ENCODE data around the gene IMMP1L.

The IMMP1L gene

GRCh38 chr11:31480930-31481329 lies 28.5 kb downstream of the IMMP1L start:
- DNase-seq (ENCODE audit: extremely low spot score) = no peak
- no peak for TF ChIP-seq HDGF (IDR thresholded peaks at IDR 0.05; ENCODE audit: borderline replicate concordance)
- TF ChIP-seq SP1 (IDR thresholded peaks at IDR 0.05) = no peak
- no peak for TF ChIP-seq ZNF384 (IDR thresholded peaks at IDR 0.05)
- TF ChIP-seq ARNT (IDR thresholded peaks at IDR 0.05) = no peak
- TF ChIP-seq L3MBTL2 (conservative IDR thresholded peaks at IDR 0.05) = no peak
- TF ChIP-seq, protein P1, sequence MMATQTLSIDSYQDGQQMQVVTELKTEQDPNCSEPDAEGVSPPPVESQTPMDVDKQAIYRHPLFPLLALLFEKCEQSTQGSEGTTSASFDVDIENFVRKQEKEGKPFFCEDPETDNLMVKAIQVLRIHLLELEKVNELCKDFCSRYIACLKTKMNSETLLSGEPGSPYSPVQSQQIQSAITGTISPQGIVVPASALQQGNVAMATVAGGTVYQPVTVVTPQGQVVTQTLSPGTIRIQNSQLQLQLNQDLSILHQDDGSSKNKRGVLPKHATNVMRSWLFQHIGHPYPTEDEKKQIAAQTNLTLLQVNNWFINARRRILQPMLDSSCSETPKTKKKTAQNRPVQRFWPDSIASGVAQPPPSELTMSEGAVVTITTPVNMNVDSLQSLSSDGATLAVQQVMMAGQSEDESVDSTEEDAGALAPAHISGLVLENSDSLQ (IDR thresholded peaks at IDR 0.05) = no peak
- no peak for TF ChIP-seq NFRKB (IDR thresholded peaks at IDR 0.05)
- TF ChIP-seq ELF4 (IDR thresholded peaks at IDR 0.05) = no peak
- TF ChIP-seq LEF1 (IDR thresholded peaks at IDR 0.05; ENCODE audit: borderline replicate concordance) = no peak
- TF ChIP-seq TARDBP (IDR thresholded peaks at IDR 0.05) = no peak
- no peak for TF ChIP-seq CTBP1 (IDR thresholded peaks at IDR 0.05; ENCODE audit: borderline replicate concordance)
- TF ChIP-seq SUZ12 (IDR thresholded peaks at IDR 0.05) = no peak
- no peak for TF ChIP-seq FOXK2 (IDR thresholded peaks at IDR 0.05)
- TF ChIP-seq FOXM1 (IDR thresholded peaks at IDR 0.05; ENCODE audit: borderline replicate concordance) = no peak
- ChIA-PET POLR2A (no interaction called here), CTCF (no interaction called here)

DNA sequence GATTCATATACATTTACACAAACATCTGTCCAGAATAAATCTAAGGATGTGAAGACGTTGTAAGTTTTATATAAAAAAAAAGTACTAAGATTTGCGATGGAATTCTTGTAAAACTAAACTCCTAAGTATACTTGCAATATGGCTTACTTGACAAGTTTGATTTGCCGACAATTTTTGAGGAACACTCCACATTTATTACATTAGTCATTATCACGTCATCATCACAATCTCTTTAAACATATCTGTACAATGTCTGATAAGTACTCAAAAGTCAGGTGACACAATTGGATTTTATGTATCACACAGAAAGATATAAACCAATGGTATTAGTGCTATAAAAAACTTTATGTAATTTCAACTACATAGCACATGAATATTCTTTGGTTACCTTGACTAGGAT lies 30.4 kb downstream of the IMMP1L start:
- TF ChIP-seq ELF4 (IDR thresholded peaks at IDR 0.05) (no peak), FOXM1 (IDR thresholded peaks at IDR 0.05; ENCODE audit: borderline replicate concordance) (no peak), L3MBTL2 (conservative IDR thresholded peaks at IDR 0.05) (no peak), ARNT (IDR thresholded peaks at IDR 0.05) (no peak), SUZ12 (IDR thresholded peaks at IDR 0.05) (no peak), BHLHE40 (IDR thresholded peaks at IDR 0.05; ENCODE audit: borderline replicate concordance) (no peak), ZNF384 (IDR thresholded peaks at IDR 0.05) (no peak), SP1 (IDR thresholded peaks at IDR 0.05) (no peak), FOXK2 (IDR thresholded peaks at IDR 0.05) (no peak), TARDBP (IDR thresholded peaks at IDR 0.05) (no peak), HDGF (IDR thresholded peaks at IDR 0.05; ENCODE audit: borderline replicate concordance) (no peak), LEF1 (IDR thresholded peaks at IDR 0.05; ENCODE audit: borderline replicate concordance) (no peak), CTBP1 (IDR thresholded peaks at IDR 0.05; ENCODE audit: borderline replicate concordance) (no peak), NFRKB (IDR thresholded peaks at IDR 0.05) (no peak)
- TF ChIP-seq, protein P1 (IDR thresholded peaks at IDR 0.05) = no peak
- POLR2A ChIA-PET = no interaction called here
- no peak for DNase-seq (ENCODE audit: extremely low spot score)
- CTCF ChIA-PET = no interaction called here

DNA sequence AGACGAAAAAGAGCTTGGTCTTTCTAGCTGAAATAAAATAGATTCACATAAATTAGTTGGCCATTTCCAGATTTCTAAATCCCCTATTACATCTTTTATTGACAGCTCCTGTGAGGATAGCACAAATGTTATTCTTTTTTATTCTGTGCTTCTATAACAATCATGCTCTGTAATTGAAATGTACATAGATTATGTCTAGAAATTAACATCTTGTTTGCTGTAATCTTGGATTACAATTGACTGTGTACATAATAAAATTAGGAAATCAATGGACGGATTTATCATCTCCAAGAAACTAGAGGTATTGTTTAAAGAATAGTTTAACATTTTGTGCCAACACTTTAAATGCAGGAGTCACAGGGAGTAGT lies 31.2 kb downstream of the IMMP1L start:
- ChIA-PET CTCF (no interaction called here), POLR2A (no interaction called here)
- TF ChIP-seq FOXK2 (IDR thresholded peaks at IDR 0.05) = no peak
- TF ChIP-seq SP1 (IDR thresholded peaks at IDR 0.05) = no peak
- no peak for TF ChIP-seq NFRKB (IDR thresholded peaks at IDR 0.05)
- no peak for TF ChIP-seq ARNT (IDR thresholded peaks at IDR 0.05)
- no peak for DNase-seq (ENCODE audit: extremely low spot score)

DNA sequence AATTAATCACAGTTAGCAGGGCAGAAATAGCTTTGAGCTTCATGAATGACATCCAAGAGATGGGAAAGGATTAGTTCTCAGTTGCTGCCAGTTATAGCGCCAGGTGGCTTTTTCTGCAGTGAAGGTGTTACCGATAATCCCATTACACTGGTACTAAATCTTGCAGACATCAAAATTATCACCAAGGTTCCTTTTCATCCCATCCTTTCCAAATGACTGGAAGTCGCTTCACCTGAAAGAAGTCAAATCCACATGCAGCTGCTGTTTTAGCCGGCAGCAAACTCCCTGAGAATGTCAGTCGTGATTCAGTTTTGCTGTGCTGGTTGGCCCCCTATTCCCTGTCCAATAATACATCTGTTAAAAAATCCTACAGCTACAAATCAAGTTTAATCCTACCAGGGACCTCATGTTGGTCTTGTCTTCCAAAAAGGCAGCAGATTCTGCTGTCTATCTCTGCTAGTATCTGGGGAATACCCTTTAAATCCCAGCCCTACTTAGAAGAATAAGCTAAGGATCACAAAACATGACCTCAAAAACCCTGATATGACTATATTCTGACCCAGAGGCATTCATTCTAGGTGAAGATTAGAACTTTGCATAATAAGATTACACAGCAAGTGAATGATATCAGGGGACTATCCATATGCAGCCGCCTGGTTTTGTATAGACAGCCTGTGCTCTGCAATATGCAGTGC lies 31.7 kb downstream of the IMMP1L start:
- POLR2A ChIA-PET = no interaction called here
- CTCF ChIA-PET = interaction anchor here (0.6 kb wide), 1 partner anchor 17 kb away, joined by 3 read pairs; no protein-coding TSS in a partner anchor
- DNase-seq (ENCODE audit: extremely low spot score) = no peak
- TF ChIP-seq, protein P1 (IDR thresholded peaks at IDR 0.05) = no peak
- TF ChIP-seq SP1 (IDR thresholded peaks at IDR 0.05) (no peak), ARNT (IDR thresholded peaks at IDR 0.05) (no peak), FOXM1 (IDR thresholded peaks at IDR 0.05; ENCODE audit: borderline replicate concordance) (no peak), LEF1 (IDR thresholded peaks at IDR 0.05; ENCODE audit: borderline replicate concordance) (no peak), SUZ12 (IDR thresholded peaks at IDR 0.05) (no peak), ELF4 (IDR thresholded peaks at IDR 0.05) (no peak)

GRCh38 chr11:31474083-31474482 lies 35.3 kb downstream of the IMMP1L start:
- CTCF ChIA-PET = no interaction called here
- DNase-seq (ENCODE audit: extremely low spot score) = no peak
- POLR2A ChIA-PET = no interaction called here
- TF ChIP-seq, protein P1 (IDR thresholded peaks at IDR 0.05) = no peak
- TF ChIP-seq HDGF (IDR thresholded peaks at IDR 0.05; ENCODE audit: borderline replicate concordance) (no peak), NFRKB (IDR thresholded peaks at IDR 0.05) (no peak), LEF1 (IDR thresholded peaks at IDR 0.05; ENCODE audit: borderline replicate concordance) (no peak), FOXA1 (IDR thresholded peaks at IDR 0.05) (no peak), SUZ12 (IDR thresholded peaks at IDR 0.05) (no peak), ARNT (IDR thresholded peaks at IDR 0.05) (no peak), L3MBTL2 (conservative IDR thresholded peaks at IDR 0.05) (no peak), ZNF384 (IDR thresholded peaks at IDR 0.05) (no peak)

- TF ChIP-seq, protein P1 (IDR thresholded peaks at IDR 0.05) = peak; percentile 77
- TF ChIP-seq CTBP1 (IDR thresholded peaks at IDR 0.05; ENCODE audit: borderline replicate concordance) (no peak), LEF1 (IDR thresholded peaks at IDR 0.05; ENCODE audit: borderline replicate concordance) (no peak)
- CTCF ChIA-PET = no interaction called here
Measured at GRCh38 chr11:31464436-31464835, 45.0 kb downstream of the IMMP1L start.

More at GRCh38 chr11:31464436-31464835, 45.0 kb downstream of the IMMP1L start:
- POLR2A ChIA-PET = no interaction called here
- DNase-seq (ENCODE audit: extremely low spot score) = no peak

All from HEK293T (cell line).